ENCODE results near the gene CDC20. TPM values are rescaled to one million over a fixed set of nuclear protein-coding genes. Genes with fewer than 3 reads are reported as not detected.
"Not testable (repeated sequence)": the region's sequence is repeated elsewhere in the genome, so short reads cannot be mapped to it uniquely, and the experiment has no call there.

The CDC20 gene
- total and polyA plus RNA-seq, 12 donors, result 0.32 to 12.8 (median 2.3) TPM

- DNase-seq, result no peak
- no peak for TF ChIP-seq POLR2A (IDR thresholded peaks at IDR 0.05)
- TF ChIP-seq CTCF (IDR thresholded peaks at IDR 0.05), result no peak
- Histone ChIP-seq H3K27me3 (no peaks in the 10 kb centered on the region), H3K36me3 (replicated peaks in 1 of 2) (peaks cover 0 to 15% of the 10 kb centered on the region in 2 donors), H3K4me3 (no peak overlapping the region), H3K27ac (no peak overlapping the region), H3K9me3 (replicated peaks in 1 of 3) (no peaks in the 10 kb centered on the region), H3K4me1 (replicated peaks in 1 of 2) (peaks cover 5 to 23% of the 10 kb centered on the region in 2 donors)
- 92 to 98% (median 96%) methylated on average over 3 of the region's 3 CpGs for WGBS, 4 donors
- intact Hi-C loops (cut with DNase I), result no loop called here
Observed at GRCh38 chr1:43398227-43398626, 39.4 kb downstream of the CDC20 start.

GRCh38 chr1:43400441-43400840 lies 41.7 kb downstream of the CDC20 start:
- H3K27ac ChIP-seq; H3K9me3 ChIP-seq (replicated peaks in 1 of 3); H3K4me3 ChIP-seq; intact Hi-C loops (cut with DNase I); H3K27me3 ChIP-seq: not testable (repeated sequence)
- Histone ChIP-seq H3K36me3 (replicated peaks in 1 of 2) (peaks cover 0 to 36% of the 10 kb centered on the region in 2 donors), H3K4me1 (replicated peaks in 1 of 2) (peaks cover 12 to 33% of the 10 kb centered on the region in 2 donors)
- 63 to 70% (median 67%) methylated on average over 9 of the region's 9 CpGs for WGBS, 4 donors
- DNase-seq, result peak in 5 of 7 donors; percentile 50 to 69 (median 60)

GRCh38 chr1:43402089-43402865 lies 43.5 kb downstream of the CDC20 start:
- TF ChIP-seq CTCF (IDR thresholded peaks at IDR 0.05), result no peak
- no peak for TF ChIP-seq POLR2A (IDR thresholded peaks at IDR 0.05)
- intact Hi-C loops (cut with DNase I), result no loop called here

GRCh38 chr1:43404353-43404752 lies 45.6 kb downstream of the CDC20 start:
- no peaks in the 10 kb centered on the region for H3K9me3 ChIP-seq (replicated peaks in 1 of 3)
- TF ChIP-seq POLR2A (IDR thresholded peaks at IDR 0.05), result no peak
- no peak for TF ChIP-seq CTCF (IDR thresholded peaks at IDR 0.05)
- H3K27ac ChIP-seq, result no peak overlapping the region
- H3K36me3 ChIP-seq (replicated peaks in 1 of 2), result peaks cover 0 to 50% of the 10 kb centered on the region in 2 donors
- H3K4me1 ChIP-seq (replicated peaks in 1 of 2), result peaks cover 15 to 35% of the 10 kb centered on the region in 2 donors
- intact Hi-C loops (cut with DNase I), result no loop called here
- no peaks in the 10 kb centered on the region for H3K27me3 ChIP-seq
- DNase-seq, result no peak
- no peak overlapping the region for H3K4me3 ChIP-seq
- WGBS, 4 donors, result 98 to 99% (median 99%) methylated on average over 6 of the region's 6 CpGs

More at GRCh38 chr1:43402089-43402865, 43.5 kb downstream of the CDC20 start:
- peak overlapping the region in 1 of 5 donors; percentile 20 for H3K27ac ChIP-seq
- peak in 2 of 7 donors; percentile 23 to 31 for DNase-seq
- H3K36me3 ChIP-seq (replicated peaks in 1 of 2), result peaks cover 0 to 40% of the 10 kb centered on the region in 2 donors
- H3K9me3 ChIP-seq (replicated peaks in 1 of 3), result no peaks in the 10 kb centered on the region
- WGBS, 4 donors, result 74 to 80% (median 77%) methylated on average over 6 of the region's 6 CpGs
- no peaks in the 10 kb centered on the region for H3K27me3 ChIP-seq
- peaks cover 15 to 35% of the 10 kb centered on the region in 2 donors for H3K4me1 ChIP-seq (replicated peaks in 1 of 2)
- H3K4me3 ChIP-seq, result no peak overlapping the region

Data from adrenal gland (tissue), 12 donors.